Adrenal gland (tissue), 12 donors: ENCODE results near the gene LAMB4. TPM values are rescaled to one million over a fixed set of nuclear protein-coding genes. Genes with fewer than 3 reads are reported as not detected.

Experiments
- DNase-seq, 7 donors: peaks; one replicate each; pipeline ENCODE4 v3.0.0-alpha.2; 2019 to 2020
- H3K27ac ChIP-seq, 5 donors: fragments of 200-600 bp; sonication (generic) in 4 of 5; 1 replicate in 3 of 5; 2 replicates in 2 of 5; pipeline versions ENCODE4 v1.5.1 to v1.8.0; 2016 to 2020; ENCODE audit warnings: mild to moderate bottlenecking in 1 of 5
- H3K27me3 ChIP-seq: fragments of 200-600 bp; 2 replicates; pipeline ENCODE4 v1.8.0; 2021
- H3K36me3 ChIP-seq, 2 donors: fragments of 200-600 bp; replicated peaks in 1 of 2; 1 replicate in 1 of 2; 2 replicates in 1 of 2; pipeline versions ENCODE4 v1.5.1 to v1.8.0; 2018 to 2022
- H3K4me1 ChIP-seq, 2 donors: fragments of 200-600 bp; replicated peaks in 1 of 2; 1 replicate in 1 of 2; 2 replicates in 1 of 2; pipeline versions ENCODE4 v1.5.1 to v1.8.0; 2018 to 2021
- H3K4me3 ChIP-seq, 4 donors: fragments of 200-600 bp; sonication (generic) in 3 of 4; one replicate each; pipeline ENCODE4 v1.5.1; 2016 to 2018
- H3K9me3 ChIP-seq, 3 donors: fragments of 200-600 bp; sonication (generic) in 1 of 3; replicated peaks in 1 of 3; 1 replicate in 2 of 3; 2 replicates in 1 of 3; pipeline versions ENCODE4 v1.5.1 to v1.8.0; 2016 to 2021
- POLR2A ChIP-seq, 2 donors: fragments of 450-650 bp; IDR thresholded peaks; one replicate each; pipeline ENCODE4 v1.6.1; 2017; ENCODE audit warnings: antibody characterized with exemption in 2 of 2, mild to moderate bottlenecking in 2 of 2, moderate library complexity in 1 of 2
- WGBS, 4 donors: extraction: QIAGEN DNeasy Blood & Tissue Kit in 2 of 4; methylation state at CpG; one replicate each; pipeline versions ENCODE4 v1.1.5 to v1.1.7; 2013 to 2017; 5-methylcytosine and 5-hydroxymethylcytosine counted together
- intact Hi-C, 2 donors: fragments of 100-400 bp; cut with DNase I; formaldehyde crosslinking; loops; one replicate each; pipeline versions ENCODE4 v1.14.1 to v1.15.0; 2022 to 2023
- polyA plus RNA-seq, 3 donors: library from polyadenylated mRNA; stranded (reverse); fragments of 200-250 nt in 2 of 3; fragments of 350-450 nt in 1 of 3; fragmentation: Illumina TruSeq in 1 of 3; extraction: RNeasy Lipid Tissue Mini Kit (QIAGEN cat#74804) in 1 of 3; gene quantifications; one replicate each; pipeline ENCODE4 v1.2.3, GENCODE V29; 2013 to 2014
- total RNA-seq, 9 donors: library from RNA; depleted of rRNA in 4 of 9; stranded (reverse); fragments of >200 nt in 4 of 9; fragments of 120-200 nt in 1 of 9; fragmentation: NEBNext Ultra II Directional in 1 of 9; extraction: Animal tissue kit (Norgen Biotek cat#: 25700) in 1 of 9; gene quantifications; one replicate each; pipeline versions ENCODE4 v1.1.0 to v1.2.4, GENCODE V29; 2013 to 2023
- TF ChIP-seq, protein P1 (sequence below), 6 experiments: fragments of 450-650 bp in 4 of 6; fragments of 200-600 bp in 2 of 6; sonication (generic) in 1 of 6; IDR thresholded peaks; 1 replicate in 5 of 6; 2 replicates in 1 of 6; pipeline versions ENCODE4 v1.5.1 to v1.8.0; 2016 to 2021; ENCODE audit warnings: antibody characterized with exemption in 6 of 6, mild to moderate bottlenecking in 2 of 6, moderate library complexity in 1 of 6
- donor health status: healthy with polysubstance abuse.
- donor health status: Bipolar disorder and iron deficiency.
- donor health status: DM: yes; HTN: yes; CAD: no.
- donor health status: DM: no; HTN: no; CAD: no.
- donor health status: DM: no; HTN: no; CAD: no.
- donor health status: DM: yes; HTN: yes; CAD: no.

The LAMB4 gene
- total and polyA plus RNA-seq, 12 donors: 0.12 to 1.0 (median 0.27) TPM; not detected in 5

DNA sequence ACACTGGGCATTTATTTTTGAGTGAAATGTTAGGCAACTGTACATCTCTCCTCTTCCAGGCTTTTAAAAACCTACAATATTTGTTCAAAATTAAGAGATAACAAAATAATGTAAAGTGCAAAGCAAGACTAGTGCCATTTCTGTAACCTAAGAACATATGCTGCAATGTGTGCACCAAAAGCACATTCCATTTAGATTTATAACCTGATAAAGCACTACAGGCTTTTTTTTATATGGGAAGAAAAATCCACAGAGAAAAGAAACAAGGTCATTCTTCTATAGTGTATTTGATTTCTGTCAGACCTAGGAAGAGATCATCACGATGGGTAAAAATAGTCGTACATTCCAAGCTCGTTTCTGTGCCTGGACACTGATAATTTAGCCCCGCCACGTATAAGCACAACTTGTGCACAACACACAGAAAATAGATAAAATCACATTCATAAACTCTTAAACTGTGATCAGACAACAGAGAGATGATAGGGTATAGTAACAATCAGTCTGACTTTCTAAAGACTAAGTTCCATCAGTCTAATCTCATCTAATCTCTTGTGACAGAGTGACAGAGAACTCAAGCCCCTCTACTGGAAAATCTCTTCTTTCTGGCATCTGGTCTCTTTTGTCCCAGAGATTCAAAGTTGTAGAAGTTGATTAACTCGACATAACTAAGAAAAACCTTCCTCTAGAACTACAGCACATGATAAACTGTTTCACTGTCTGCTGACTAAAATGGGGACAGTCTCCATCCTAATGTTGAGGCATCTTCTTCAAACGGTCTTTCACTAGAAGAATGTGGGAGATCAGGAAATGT, 133.9 kb downstream of the LAMB4 start:
- intact Hi-C loops: loop anchor here in 1 of 2 donors (10.0 kb wide), 1 partner anchor 149 kb away; no protein-coding TSS in a partner anchor
- TF ChIP-seq, protein P1, sequence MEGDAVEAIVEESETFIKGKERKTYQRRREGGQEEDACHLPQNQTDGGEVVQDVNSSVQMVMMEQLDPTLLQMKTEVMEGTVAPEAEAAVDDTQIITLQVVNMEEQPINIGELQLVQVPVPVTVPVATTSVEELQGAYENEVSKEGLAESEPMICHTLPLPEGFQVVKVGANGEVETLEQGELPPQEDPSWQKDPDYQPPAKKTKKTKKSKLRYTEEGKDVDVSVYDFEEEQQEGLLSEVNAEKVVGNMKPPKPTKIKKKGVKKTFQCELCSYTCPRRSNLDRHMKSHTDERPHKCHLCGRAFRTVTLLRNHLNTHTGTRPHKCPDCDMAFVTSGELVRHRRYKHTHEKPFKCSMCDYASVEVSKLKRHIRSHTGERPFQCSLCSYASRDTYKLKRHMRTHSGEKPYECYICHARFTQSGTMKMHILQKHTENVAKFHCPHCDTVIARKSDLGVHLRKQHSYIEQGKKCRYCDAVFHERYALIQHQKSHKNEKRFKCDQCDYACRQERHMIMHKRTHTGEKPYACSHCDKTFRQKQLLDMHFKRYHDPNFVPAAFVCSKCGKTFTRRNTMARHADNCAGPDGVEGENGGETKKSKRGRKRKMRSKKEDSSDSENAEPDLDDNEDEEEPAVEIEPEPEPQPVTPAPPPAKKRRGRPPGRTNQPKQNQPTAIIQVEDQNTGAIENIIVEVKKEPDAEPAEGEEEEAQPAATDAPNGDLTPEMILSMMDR (IDR thresholded peaks at IDR 0.05): no peak
- no peak for TF ChIP-seq POLR2A (IDR thresholded peaks at IDR 0.05)
- Histone ChIP-seq H3K27me3 (no peaks in the 10 kb centered on the region), H3K9me3 (no peaks in the 10 kb centered on the region), H3K27ac (peak overlapping the region in 2 of 5 donors; percentile 19 to 57), H3K4me1 (peaks cover 6 to 14% of the 10 kb centered on the region in 2 donors), H3K4me3 (no peak overlapping the region), H3K36me3 (peaks cover 0 to 6% of the 10 kb centered on the region in 2 donors)
- WGBS, 4 donors: 45 to 58% (median 51%) methylated on average over 7 of the region's 7 CpGs
- no peak for DNase-seq

DNA sequence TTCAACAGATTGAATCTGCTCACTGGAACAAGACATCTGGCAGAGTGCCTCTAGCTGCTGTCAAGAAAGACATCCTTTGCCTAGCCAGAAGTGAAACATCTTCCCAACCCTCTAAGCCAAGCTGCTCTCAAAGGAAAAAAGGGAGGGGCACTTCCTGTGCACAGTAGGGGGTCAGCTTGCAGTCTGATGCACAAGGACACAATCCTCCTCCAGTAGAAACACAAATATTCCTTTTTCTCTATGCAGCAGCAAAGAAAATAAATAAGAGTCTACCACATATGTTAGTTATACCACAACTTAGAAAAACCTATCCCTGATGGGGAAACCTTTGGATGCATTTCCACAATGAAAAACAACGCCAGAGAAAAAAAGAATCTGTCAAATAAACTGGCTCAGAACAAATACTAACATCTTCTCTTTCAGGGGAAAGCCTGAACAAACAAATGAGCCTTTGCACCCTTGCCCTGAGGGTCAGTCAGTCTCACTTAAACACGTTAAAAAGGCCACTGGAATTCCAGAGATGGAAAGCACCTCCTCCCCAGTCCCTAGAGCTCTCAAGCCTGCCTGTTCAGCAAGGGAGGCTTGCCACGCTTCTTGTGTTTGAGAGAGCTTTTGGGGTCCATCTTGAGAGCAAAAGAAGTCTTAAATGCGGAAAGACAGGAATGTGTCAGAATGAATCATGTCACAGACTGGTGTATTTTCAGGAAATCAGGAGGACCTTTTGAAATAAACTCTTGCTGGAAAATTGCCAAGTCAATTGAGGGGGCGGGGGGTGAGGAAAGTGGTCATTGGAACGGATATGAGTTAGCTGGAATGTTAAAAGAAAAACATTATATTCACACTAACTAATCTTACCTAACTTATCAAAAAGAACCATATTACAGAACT, 134.7 kb downstream of the LAMB4 start:
- intact Hi-C loops: loop anchor here in 1 of 2 donors (10.0 kb wide), 1 partner anchor 149 kb away; no protein-coding TSS in a partner anchor
- Histone ChIP-seq H3K36me3 (peaks cover 0 to 6% of the 10 kb centered on the region in 2 donors), H3K4me1 (peaks cover 6 to 10% of the 10 kb centered on the region in 2 donors), H3K27me3 (no peaks in the 10 kb centered on the region), H3K9me3 (no peaks in the 10 kb centered on the region), H3K27ac (peak overlapping the region in 2 of 5 donors; percentile 19 to 57), H3K4me3 (no peak overlapping the region)
- DNase-seq: no peak
- 33 to 39% (median 38%) methylated on average over 6 of the region's 6 CpGs for WGBS, 4 donors
- TF ChIP-seq, protein P1 (IDR thresholded peaks at IDR 0.05): no peak
- TF ChIP-seq POLR2A (IDR thresholded peaks at IDR 0.05): no peak

DNA sequence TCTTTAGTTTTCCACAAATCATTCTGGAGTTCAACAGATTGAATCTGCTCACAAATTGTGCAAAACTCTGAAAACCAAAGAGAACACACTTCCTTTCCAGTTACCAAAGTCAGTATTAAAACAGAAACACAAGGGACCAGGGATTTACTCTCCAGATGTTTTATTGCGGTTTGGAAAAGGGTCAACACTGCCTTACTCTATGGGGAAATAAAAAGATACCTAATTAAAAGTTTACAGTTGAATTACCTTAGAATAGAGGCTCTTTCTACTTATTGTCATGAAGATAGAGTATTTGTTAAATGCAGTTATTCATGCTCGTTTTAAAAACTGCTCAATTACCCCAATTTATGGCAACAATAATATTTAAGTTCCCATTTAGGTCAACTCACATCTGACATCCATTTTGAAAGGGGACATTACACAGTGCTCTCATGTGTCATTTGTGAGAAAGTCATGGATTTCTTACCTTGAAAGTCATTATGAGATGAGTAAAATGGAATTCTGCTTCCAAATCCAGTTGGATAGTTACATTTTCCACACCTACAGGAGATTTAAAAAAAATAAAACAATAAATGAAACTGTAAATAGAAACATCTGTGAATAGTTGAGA, 135.6 kb downstream of the LAMB4 start:
- H3K4me1 ChIP-seq: peaks cover 6 to 10% of the 10 kb centered on the region in 2 donors
- H3K9me3 ChIP-seq: no peaks in the 10 kb centered on the region
- no peak for TF ChIP-seq POLR2A (IDR thresholded peaks at IDR 0.05)
- TF ChIP-seq, protein P1 (IDR thresholded peaks at IDR 0.05): no peak
- no peak overlapping the region for H3K4me3 ChIP-seq
- peak overlapping the region in 1 of 5 donors; percentile 33 for H3K27ac ChIP-seq
- intact Hi-C loops: loop anchor here in 1 of 2 donors (10.0 kb wide), 1 partner anchor 150 kb away; no protein-coding TSS in a partner anchor
- no peaks in the 10 kb centered on the region for H3K27me3 ChIP-seq
- DNase-seq: no peak
- peaks cover 0 to 6% of the 10 kb centered on the region in 2 donors for H3K36me3 ChIP-seq
- whole genome bisulfite sequencing, 4 donors: 63 to 72% (median 68%) methylated on average over 2 of the region's 2 CpGs
